Vagina (tissue), 2 donors: ENCODE results near the gene RALGAPB.

Experiments used
- POLR2AphosphoS5 ChIP-seq, 2 donors: sonication (generic); formaldehyde crosslinking; IDR thresholded peaks; one replicate each; pipeline ENCODE4 v1.9.0; 2017; ENCODE audit warnings: antibody characterized with exemption in 2 of 2, mild to moderate bottlenecking in 2 of 2, low read depth in 1 of 2; ENCODE audit not compliant: insufficient read depth in 1 of 2
- TF ChIP-seq, protein P1 (sequence below), 3 experiments: fragments of 450-650 bp in 2 of 3; fragments of 200-600 bp in 1 of 3; sonication (generic) in 1 of 3; IDR thresholded peaks; one replicate each; pipeline ENCODE4 v1.5.1; 2017 to 2019; ENCODE audit warnings: antibody characterized with exemption in 3 of 3, mild to moderate bottlenecking in 2 of 3, moderate library complexity in 2 of 3

DNA sequence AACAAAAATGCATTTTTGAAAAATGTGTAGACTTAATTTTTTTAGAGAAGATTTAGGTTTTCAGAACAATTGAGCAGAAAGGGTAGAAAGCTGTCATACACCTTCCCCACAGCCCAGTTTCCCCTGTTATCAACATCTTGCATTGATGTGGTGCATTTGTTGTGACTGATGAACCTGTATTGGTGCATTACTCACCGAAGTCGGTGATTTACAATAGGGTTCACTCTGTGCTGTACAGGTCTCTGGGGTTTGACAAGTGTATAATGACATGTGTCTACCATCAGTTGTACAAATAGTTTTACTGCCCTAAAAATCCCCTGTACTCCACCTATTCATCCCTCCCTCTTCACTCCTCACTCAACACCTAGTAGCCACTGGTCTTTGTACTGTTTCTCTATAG is 84.5 kb downstream of the RALGAPB start:
- TF ChIP-seq, protein P1, sequence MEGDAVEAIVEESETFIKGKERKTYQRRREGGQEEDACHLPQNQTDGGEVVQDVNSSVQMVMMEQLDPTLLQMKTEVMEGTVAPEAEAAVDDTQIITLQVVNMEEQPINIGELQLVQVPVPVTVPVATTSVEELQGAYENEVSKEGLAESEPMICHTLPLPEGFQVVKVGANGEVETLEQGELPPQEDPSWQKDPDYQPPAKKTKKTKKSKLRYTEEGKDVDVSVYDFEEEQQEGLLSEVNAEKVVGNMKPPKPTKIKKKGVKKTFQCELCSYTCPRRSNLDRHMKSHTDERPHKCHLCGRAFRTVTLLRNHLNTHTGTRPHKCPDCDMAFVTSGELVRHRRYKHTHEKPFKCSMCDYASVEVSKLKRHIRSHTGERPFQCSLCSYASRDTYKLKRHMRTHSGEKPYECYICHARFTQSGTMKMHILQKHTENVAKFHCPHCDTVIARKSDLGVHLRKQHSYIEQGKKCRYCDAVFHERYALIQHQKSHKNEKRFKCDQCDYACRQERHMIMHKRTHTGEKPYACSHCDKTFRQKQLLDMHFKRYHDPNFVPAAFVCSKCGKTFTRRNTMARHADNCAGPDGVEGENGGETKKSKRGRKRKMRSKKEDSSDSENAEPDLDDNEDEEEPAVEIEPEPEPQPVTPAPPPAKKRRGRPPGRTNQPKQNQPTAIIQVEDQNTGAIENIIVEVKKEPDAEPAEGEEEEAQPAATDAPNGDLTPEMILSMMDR (IDR thresholded peaks at IDR 0.05): no peak
- TF ChIP-seq POLR2AphosphoS5 (IDR thresholded peaks at IDR 0.05; ENCODE audit: insufficient read depth in 1 of 2, low read depth in 1 of 2): no peak
